B cell (primary cell): ENCODE results near the gene NKX2-3.

Source experiments
- CTCF ChIP-seq: fragments of 200-600 bp; IDR thresholded peaks from one replicate; pipeline ENCODE4 v1.8.0; 2022; ENCODE audit warnings: antibody characterized with exemption, mild to moderate bottlenecking
- EZH2 ChIP-seq: IDR thresholded peaks from 2 replicates; pipeline ENCODE4 v1.6.1; 2012; ENCODE audit warnings: borderline replicate concordance, low read depth, mild to moderate bottlenecking, moderate library complexity, low read length; ENCODE audit not compliant: insufficient read depth, poor library complexity, severe bottlenecking

GRCh38 chr10:99569253-99569939 lies 36.7 kb downstream of the NKX2-3 start:
- TF ChIP-seq CTCF (no peak), EZH2 (no peak)
